SK-N-SH treated with all-trans-retinoic acid at 6 μM for 48 hours (cell line): ENCODE results near the gene MESP1.
A peak's percentile ranks its signal among the peaks of the same experiment; 100 is the strongest.

Source experiments
- ATAC-seq: fragments of 200-7000 bp; cut with Tn5 transposase; 3 replicates; pipeline ENCODE4 v1.9.1; 2020; ENCODE audit warnings: mild to moderate bottlenecking, moderate library complexity
- ARNTL ChIP-seq: fragments of 450-650 bp; formaldehyde crosslinking; IDR thresholded peaks from 2 replicates; pipeline ENCODE4 v1.5.0; 2020; ENCODE audit warnings: low read depth, mild to moderate bottlenecking, moderate library complexity, borderline replicate concordance
- CSDC2 ChIP-seq: fragments of 250-450 bp; sonication (Bioruptor Pico); IDR thresholded peaks from 2 replicates; pipeline ENCODE4 v1.5.0; 2020; ENCODE audit warnings: mild to moderate bottlenecking, moderate library complexity
- ESRRG ChIP-seq: fragments of 250-450 bp; sonication (Bioruptor Pico); IDR thresholded peaks from 2 replicates; pipeline ENCODE4 v1.6.1; 2021; ENCODE audit warnings: mild to moderate bottlenecking
- GLIS3 ChIP-seq: fragments of 250-450 bp; sonication (Bioruptor Pico); IDR thresholded peaks from 2 replicates; pipeline ENCODE4 v1.5.0; 2020; ENCODE audit warnings: mild to moderate bottlenecking, moderate library complexity
- ISL1 ChIP-seq: fragments of 250-450 bp; sonication (Bioruptor Pico); IDR thresholded peaks from 2 replicates; pipeline ENCODE4 v2.1.2; 2022; ENCODE audit warnings: mild to moderate bottlenecking, moderate library complexity
- OSR1 ChIP-seq: fragments of 250-450 bp; sonication (Bioruptor Pico); IDR thresholded peaks from 2 replicates; pipeline ENCODE4 v1.8.0; 2022; ENCODE audit warnings: moderate library complexity, mild to moderate bottlenecking, inconsistent platforms
- RARB ChIP-seq: fragments of 250-450 bp; sonication (Bioruptor Pico); IDR thresholded peaks from 2 replicates; pipeline ENCODE4 v1.8.0; 2021; ENCODE audit warnings: mild to moderate bottlenecking, moderate library complexity
- SNAI2 ChIP-seq: fragments of 250-450 bp; sonication (Bioruptor Pico); IDR thresholded peaks from 2 replicates; pipeline ENCODE4 v1.5.0; 2020; ENCODE audit warnings: mild to moderate bottlenecking, moderate library complexity
- TCF4 ChIP-seq: fragments of 250-450 bp; sonication (Bioruptor Pico); IDR thresholded peaks from 2 replicates; pipeline ENCODE4 v1.8.0; 2021; ENCODE audit warnings: mild to moderate bottlenecking, moderate library complexity, borderline replicate concordance
- TOX ChIP-seq: fragments of 250-450 bp; sonication (Bioruptor Pico); IDR thresholded peaks from 2 replicates; pipeline ENCODE4 v1.8.0; 2021; ENCODE audit warnings: mild to moderate bottlenecking, moderate library complexity, borderline replicate concordance
- ZC3H10 ChIP-seq: fragments of 250-450 bp; sonication (Bioruptor Pico); IDR thresholded peaks from 2 replicates; pipeline ENCODE4 v1.5.1; 2021; ENCODE audit warnings: mild to moderate bottlenecking, moderate library complexity
- ZFP3 ChIP-seq: fragments of 250-450 bp; sonication (Bioruptor Pico); IDR thresholded peaks from 2 replicates; pipeline ENCODE4 v1.5.0; 2020; ENCODE audit warnings: mild to moderate bottlenecking, moderate library complexity
- ZFP30 ChIP-seq: fragments of 450-650 bp; formaldehyde crosslinking; IDR thresholded peaks from 2 replicates; pipeline ENCODE4 v1.5.0; 2022; ENCODE audit warnings: mild to moderate bottlenecking, moderate library complexity
- ZNF565 ChIP-seq: fragments of 450-650 bp; formaldehyde crosslinking; conservative IDR thresholded peaks from 2 replicates; pipeline ENCODE4 v1.5.0; 2020; ENCODE audit warnings: low read depth, mild to moderate bottlenecking, moderate library complexity
- ZNF70 ChIP-seq: fragments of 450-650 bp; formaldehyde crosslinking; IDR thresholded peaks from 2 replicates; pipeline ENCODE4 v1.5.0; 2020; ENCODE audit warnings: mild to moderate bottlenecking, moderate library complexity
- ZNF8 ChIP-seq: fragments of 450-650 bp; formaldehyde crosslinking; IDR thresholded peaks from 2 replicates; pipeline ENCODE4 v1.5.0; 2020; ENCODE audit warnings: mild to moderate bottlenecking, moderate library complexity
- TF ChIP-seq, protein P1 (sequence below): fragments of 250-450 bp; sonication (Bioruptor Pico); IDR thresholded peaks from 2 replicates; pipeline ENCODE4 v1.5.0; 2020; ENCODE audit warnings: mild to moderate bottlenecking, moderate library complexity
- TF ChIP-seq, protein P2 (sequence below): fragments of 250-450 bp; sonication (Bioruptor Pico); IDR thresholded peaks from 2 replicates; pipeline ENCODE4 v1.5.1; 2020; ENCODE audit warnings: low read depth, mild to moderate bottlenecking, moderate library complexity
- TF ChIP-seq, protein P3 (sequence below): fragments of 250-450 bp; sonication (Bioruptor Pico); IDR thresholded peaks from 2 replicates; pipeline ENCODE4 v1.8.0; 2021; ENCODE audit warnings: low read depth, mild to moderate bottlenecking, moderate library complexity, borderline replicate concordance
- TF ChIP-seq, protein P4 (sequence below): fragments of 250-450 bp; sonication (Bioruptor Pico); IDR thresholded peaks from 2 replicates; pipeline ENCODE4 v1.5.1; 2021; ENCODE audit warnings: mild to moderate bottlenecking, moderate library complexity

Gene MESP1

DNA sequence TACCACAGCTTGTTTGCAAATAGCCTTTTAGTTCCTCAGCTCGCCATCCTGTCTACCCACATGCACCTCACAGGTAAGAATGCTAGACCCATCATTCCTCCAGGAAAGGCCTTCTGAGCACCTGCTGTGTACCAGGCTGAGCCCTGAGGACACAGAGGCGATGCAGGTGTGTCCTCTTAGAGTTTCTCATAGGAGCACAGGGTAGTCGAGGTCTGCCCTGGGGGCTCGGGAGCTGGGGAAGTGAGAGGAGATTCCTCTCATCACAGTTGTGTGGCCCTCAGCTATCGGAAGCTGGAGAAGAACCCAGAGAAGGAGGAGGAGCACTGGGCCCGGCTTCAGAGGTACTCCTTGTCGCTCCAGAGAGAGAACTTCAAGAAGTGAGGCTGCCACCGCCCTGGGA lies 8.0 kb downstream of the MESP1 start:
- ATAC-seq: no peak
- TF ChIP-seq OSR1: no peak
- TF ChIP-seq TOX (CRISPR knock-in tag): no peak
- no peak for TF ChIP-seq ZNF565 (CRISPR knock-in tag)
- TF ChIP-seq, protein P1, sequence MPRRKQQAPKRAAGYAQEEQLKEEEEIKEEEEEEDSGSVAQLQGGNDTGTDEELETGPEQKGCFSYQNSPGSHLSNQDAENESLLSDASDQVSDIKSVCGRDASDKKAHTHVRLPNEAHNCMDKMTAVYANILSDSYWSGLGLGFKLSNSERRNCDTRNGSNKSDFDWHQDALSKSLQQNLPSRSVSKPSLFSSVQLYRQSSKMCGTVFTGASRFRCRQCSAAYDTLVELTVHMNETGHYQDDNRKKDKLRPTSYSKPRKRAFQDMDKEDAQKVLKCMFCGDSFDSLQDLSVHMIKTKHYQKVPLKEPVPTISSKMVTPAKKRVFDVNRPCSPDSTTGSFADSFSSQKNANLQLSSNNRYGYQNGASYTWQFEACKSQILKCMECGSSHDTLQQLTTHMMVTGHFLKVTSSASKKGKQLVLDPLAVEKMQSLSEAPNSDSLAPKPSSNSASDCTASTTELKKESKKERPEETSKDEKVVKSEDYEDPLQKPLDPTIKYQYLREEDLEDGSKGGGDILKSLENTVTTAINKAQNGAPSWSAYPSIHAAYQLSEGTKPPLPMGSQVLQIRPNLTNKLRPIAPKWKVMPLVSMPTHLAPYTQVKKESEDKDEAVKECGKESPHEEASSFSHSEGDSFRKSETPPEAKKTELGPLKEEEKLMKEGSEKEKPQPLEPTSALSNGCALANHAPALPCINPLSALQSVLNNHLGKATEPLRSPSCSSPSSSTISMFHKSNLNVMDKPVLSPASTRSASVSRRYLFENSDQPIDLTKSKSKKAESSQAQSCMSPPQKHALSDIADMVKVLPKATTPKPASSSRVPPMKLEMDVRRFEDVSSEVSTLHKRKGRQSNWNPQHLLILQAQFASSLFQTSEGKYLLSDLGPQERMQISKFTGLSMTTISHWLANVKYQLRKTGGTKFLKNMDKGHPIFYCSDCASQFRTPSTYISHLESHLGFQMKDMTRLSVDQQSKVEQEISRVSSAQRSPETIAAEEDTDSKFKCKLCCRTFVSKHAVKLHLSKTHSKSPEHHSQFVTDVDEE (CRISPR knock-in tag): no peak
- no peak for TF ChIP-seq RARB (CRISPR knock-in tag)
- TF ChIP-seq ESRRG (CRISPR knock-in tag): no peak
- no peak for TF ChIP-seq GLIS3 (CRISPR knock-in tag)
- no peak for TF ChIP-seq ARNTL (CRISPR knock-in tag)
- TF ChIP-seq ZNF8: no peak
- no peak for TF ChIP-seq ZC3H10 (CRISPR knock-in tag)

DNA sequence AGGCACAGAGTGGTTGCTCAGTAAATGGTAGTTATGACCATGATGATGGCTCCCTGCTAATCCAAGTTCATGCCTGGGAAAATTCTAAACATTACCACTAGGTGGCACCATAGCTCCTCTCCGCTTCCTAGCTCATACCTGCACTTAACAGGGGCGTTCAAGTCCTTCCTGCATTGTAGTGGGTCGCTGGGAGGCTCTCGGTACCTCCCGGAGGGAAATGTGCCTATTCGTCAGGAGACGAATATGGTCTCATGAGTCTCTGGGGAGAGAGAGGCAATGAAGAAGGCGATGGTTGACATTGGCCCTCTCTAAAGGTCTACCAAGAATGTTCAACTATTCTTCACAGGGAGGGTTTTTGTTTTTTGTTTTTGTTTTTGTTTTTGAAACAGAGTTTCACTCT lies 10.9 kb downstream of the MESP1 start:
- TF ChIP-seq ZNF70 (CRISPR knock-in tag): no peak
- TF ChIP-seq, protein P2, sequence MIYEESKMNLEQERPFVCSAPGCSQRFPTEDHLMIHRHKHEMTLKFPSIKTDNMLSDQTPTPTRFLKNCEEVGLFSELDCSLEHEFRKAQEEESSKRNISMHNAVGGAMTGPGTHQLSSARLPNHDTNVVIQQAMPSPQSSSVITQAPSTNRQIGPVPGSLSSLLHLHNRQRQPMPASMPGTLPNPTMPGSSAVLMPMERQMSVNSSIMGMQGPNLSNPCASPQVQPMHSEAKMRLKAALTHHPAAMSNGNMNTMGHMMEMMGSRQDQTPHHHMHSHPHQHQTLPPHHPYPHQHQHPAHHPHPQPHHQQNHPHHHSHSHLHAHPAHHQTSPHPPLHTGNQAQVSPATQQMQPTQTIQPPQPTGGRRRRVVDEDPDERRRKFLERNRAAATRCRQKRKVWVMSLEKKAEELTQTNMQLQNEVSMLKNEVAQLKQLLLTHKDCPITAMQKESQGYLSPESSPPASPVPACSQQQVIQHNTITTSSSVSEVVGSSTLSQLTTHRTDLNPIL (CRISPR knock-in tag): no peak
- TF ChIP-seq CSDC2 (CRISPR knock-in tag): no peak
- TF ChIP-seq, protein P1 (CRISPR knock-in tag): no peak
- TF ChIP-seq SNAI2 (CRISPR knock-in tag): no peak
- TF ChIP-seq ZC3H10 (CRISPR knock-in tag): no peak
- TF ChIP-seq ISL1: no peak
- TF ChIP-seq ESRRG (CRISPR knock-in tag): no peak
- TF ChIP-seq ZFP30 (CRISPR knock-in tag): no peak
- no peak for TF ChIP-seq ARNTL (CRISPR knock-in tag)
- peak; percentile 97 for ATAC-seq

DNA sequence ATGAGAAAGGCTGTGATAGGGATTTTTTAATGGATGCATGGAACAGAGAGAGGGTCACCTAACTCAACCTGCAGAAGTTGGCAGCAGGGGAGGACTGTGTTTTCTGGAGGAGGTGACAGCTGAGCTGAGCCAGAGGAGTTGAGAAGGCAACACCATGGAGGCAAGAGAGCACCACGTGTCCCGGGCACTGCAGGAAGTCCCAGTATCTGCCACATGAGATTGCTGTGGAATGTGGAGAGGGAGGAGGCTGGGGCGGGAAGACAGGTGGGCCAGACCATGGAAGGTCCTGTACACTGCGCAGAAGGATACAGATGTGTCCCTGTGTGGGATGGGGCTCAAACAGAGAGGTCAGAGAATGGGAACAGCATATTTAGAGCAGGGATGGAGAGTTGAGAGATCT lies 15.3 kb downstream of the MESP1 start:
- no peak for ATAC-seq
- TF ChIP-seq TCF4 (CRISPR knock-in tag) (no peak), GLIS3 (CRISPR knock-in tag) (no peak), ARNTL (CRISPR knock-in tag) (no peak)
- TF ChIP-seq, protein P1 (CRISPR knock-in tag): no peak

DNA sequence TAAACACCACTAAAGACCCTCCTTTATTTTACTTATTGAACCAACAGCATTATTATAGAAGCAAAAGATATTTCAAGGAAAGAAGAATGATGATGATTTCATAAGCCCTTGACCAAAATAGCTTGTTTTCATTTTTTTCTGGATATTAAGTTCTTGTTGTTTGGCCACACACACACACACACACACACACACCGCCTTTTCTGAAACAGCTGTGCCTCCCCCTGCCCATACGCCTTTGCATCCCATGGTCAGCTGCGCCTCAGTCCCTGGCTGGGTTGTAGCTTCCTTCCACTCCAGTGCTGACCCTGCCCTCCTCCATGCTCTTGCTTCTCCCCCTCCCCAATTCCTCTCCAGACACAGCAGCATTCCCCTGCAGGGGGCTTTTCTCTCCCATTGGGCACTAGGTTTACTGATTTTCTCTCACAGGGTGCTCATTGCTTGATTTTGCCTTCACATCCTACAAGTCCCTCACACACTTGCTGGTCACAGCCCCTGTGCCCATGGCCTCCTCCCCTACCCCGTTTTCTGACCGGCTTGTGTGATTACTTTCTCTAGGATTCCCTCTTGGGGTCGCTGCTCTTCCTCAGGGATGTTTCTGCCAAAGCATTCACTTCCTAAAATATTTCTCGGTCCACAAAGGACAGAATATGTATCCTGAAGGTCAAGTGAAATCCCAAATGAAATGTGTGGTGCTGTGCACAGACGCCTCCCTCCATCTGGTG lies 18.4 kb downstream of the MESP1 start:
- ATAC-seq: no peak
- TF ChIP-seq, protein P3, sequence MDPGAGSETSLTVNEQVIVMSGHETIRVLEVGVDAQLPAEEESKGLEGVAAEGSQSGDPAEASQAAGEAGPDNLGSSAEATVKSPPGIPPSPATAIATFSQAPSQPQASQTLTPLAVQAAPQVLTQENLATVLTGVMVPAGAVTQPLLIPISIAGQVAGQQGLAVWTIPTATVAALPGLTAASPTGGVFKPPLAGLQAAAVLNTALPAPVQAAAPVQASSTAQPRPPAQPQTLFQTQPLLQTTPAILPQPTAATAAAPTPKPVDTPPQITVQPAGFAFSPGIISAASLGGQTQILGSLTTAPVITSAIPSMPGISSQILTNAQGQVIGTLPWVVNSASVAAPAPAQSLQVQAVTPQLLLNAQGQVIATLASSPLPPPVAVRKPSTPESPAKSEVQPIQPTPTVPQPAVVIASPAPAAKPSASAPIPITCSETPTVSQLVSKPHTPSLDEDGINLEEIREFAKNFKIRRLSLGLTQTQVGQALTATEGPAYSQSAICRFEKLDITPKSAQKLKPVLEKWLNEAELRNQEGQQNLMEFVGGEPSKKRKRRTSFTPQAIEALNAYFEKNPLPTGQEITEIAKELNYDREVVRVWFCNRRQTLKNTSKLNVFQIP (CRISPR knock-in tag): no peak
- TF ChIP-seq ZNF565 (CRISPR knock-in tag) (no peak), CSDC2 (CRISPR knock-in tag) (no peak), ARNTL (CRISPR knock-in tag) (no peak), ZFP3 (no peak), ESRRG (CRISPR knock-in tag) (no peak)
- TF ChIP-seq, protein P4, sequence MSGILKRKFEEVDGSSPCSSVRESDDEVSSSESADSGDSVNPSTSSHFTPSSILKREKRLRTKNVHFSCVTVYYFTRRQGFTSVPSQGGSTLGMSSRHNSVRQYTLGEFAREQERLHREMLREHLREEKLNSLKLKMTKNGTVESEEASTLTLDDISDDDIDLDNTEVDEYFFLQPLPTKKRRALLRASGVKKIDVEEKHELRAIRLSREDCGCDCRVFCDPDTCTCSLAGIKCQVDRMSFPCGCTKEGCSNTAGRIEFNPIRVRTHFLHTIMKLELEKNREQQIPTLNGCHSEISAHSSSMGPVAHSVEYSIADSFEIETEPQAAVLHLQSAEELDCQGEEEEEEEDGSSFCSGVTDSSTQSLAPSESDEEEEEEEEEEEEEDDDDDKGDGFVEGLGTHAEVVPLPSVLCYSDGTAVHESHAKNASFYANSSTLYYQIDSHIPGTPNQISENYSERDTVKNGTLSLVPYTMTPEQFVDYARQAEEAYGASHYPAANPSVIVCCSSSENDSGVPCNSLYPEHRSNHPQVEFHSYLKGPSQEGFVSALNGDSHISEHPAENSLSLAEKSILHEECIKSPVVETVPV: no peak
